GM21619 (cell line): ENCODE measurements around the gene DPP6.
"Not testable (repeated sequence)": the region's sequence is repeated elsewhere in the genome, so short reads cannot be mapped to it uniquely, and the experiment has no call there.

Source experiments
- ATAC-seq: cut with Tn5 transposase; IDR thresholded peaks from one replicate; pipeline ENCODE4 v1.9.1; 2021; ENCODE audit not compliant: unreplicated experiment

DPP6 gene

GRCh38 chr7:154646126-154647013 is 594.2 kb downstream of the DPP6 start:
- ATAC-seq = no peak

- no peak for ATAC-seq
Observed at GRCh38 chr7:154647625-154648024, 595.4 kb downstream of the DPP6 start.

- ATAC-seq = no peak
Observed at GRCh38 chr7:154649015-154649414, 596.8 kb downstream of the DPP6 start.

GRCh38 chr7:154649434-154649833 is 597.2 kb downstream of the DPP6 start:
- no peak for ATAC-seq

GRCh38 chr7:154650275-154650674 is 598.1 kb downstream of the DPP6 start:
- ATAC-seq = no peak

GRCh38 chr7:154651501-154651900 is 599.3 kb downstream of the DPP6 start:
- ATAC-seq = no peak

- no peak for ATAC-seq
Observed at GRCh38 chr7:154652564-154652963, 600.4 kb downstream of the DPP6 start.

- no peak for ATAC-seq
Observed at GRCh38 chr7:154653281-154653680, 601.1 kb downstream of the DPP6 start.

GRCh38 chr7:154656618-154657017 is 604.4 kb downstream of the DPP6 start:
- no peak for ATAC-seq

- no peak for ATAC-seq
Observed at GRCh38 chr7:154666768-154667167, 614.6 kb downstream of the DPP6 start.

- ATAC-seq = no peak
Observed at GRCh38 chr7:154672659-154673415, 620.6 kb downstream of the DPP6 start.

- no peak for ATAC-seq
Observed at GRCh38 chr7:154674191-154674590, 622.0 kb downstream of the DPP6 start.

- ATAC-seq = no peak
Observed at GRCh38 chr7:154675560-154675959, 623.4 kb downstream of the DPP6 start.

GRCh38 chr7:154676033-154676421 is 623.8 kb downstream of the DPP6 start:
- not testable (repeated sequence) for ATAC-seq

- ATAC-seq = no peak
Observed at GRCh38 chr7:154676422-154677073, 624.4 kb downstream of the DPP6 start.

- no peak for ATAC-seq
Observed at GRCh38 chr7:154677454-154677853, 625.3 kb downstream of the DPP6 start.

GRCh38 chr7:154678001-154678550 is 625.9 kb downstream of the DPP6 start:
- ATAC-seq = not testable (repeated sequence)

GRCh38 chr7:154679379-154680053 is 627.3 kb downstream of the DPP6 start:
- ATAC-seq = no peak

GRCh38 chr7:154680894-154681659 is 628.9 kb downstream of the DPP6 start:
- no peak for ATAC-seq

- no peak for ATAC-seq
Observed at GRCh38 chr7:154682003-154682402, 629.8 kb downstream of the DPP6 start.
